ENCODE data around the gene SF3A2.

GRCh38 chr19:2276429-2276986 is 39.9 kb downstream of the SF3A2 start:
- TF ChIP-seq CTCF (IDR thresholded peaks at IDR 0.05; ENCODE audit: poor library complexity, severe bottlenecking) (no peak), TAF1 (IDR thresholded peaks at IDR 0.05; ENCODE audit: low read depth) (no peak), EZH2 (IDR thresholded peaks at IDR 0.05; ENCODE audit: borderline replicate concordance, insufficient read depth, low read length, poor library complexity, severe bottlenecking) (no peak), SMC3 (conservative IDR thresholded peaks at IDR 0.05; ENCODE audit: poor library complexity) (no peak), POLR2AphosphoS5 (IDR thresholded peaks at IDR 0.05) (no peak), MXI1 (conservative IDR thresholded peaks at IDR 0.05; ENCODE audit: poor library complexity, severe bottlenecking) (no peak), EP300 (conservative IDR thresholded peaks at IDR 0.05; ENCODE audit: poor library complexity, severe bottlenecking) (no peak), RAD21 (conservative IDR thresholded peaks at IDR 0.05) (no peak)
- TF ChIP-seq, protein P1, sequence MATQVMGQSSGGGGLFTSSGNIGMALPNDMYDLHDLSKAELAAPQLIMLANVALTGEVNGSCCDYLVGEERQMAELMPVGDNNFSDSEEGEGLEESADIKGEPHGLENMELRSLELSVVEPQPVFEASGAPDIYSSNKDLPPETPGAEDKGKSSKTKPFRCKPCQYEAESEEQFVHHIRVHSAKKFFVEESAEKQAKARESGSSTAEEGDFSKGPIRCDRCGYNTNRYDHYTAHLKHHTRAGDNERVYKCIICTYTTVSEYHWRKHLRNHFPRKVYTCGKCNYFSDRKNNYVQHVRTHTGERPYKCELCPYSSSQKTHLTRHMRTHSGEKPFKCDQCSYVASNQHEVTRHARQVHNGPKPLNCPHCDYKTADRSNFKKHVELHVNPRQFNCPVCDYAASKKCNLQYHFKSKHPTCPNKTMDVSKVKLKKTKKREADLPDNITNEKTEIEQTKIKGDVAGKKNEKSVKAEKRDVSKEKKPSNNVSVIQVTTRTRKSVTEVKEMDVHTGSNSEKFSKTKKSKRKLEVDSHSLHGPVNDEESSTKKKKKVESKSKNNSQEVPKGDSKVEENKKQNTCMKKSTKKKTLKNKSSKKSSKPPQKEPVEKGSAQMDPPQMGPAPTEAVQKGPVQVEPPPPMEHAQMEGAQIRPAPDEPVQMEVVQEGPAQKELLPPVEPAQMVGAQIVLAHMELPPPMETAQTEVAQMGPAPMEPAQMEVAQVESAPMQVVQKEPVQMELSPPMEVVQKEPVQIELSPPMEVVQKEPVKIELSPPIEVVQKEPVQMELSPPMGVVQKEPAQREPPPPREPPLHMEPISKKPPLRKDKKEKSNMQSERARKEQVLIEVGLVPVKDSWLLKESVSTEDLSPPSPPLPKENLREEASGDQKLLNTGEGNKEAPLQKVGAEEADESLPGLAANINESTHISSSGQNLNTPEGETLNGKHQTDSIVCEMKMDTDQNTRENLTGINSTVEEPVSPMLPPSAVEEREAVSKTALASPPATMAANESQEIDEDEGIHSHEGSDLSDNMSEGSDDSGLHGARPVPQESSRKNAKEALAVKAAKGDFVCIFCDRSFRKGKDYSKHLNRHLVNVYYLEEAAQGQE (IDR thresholded peaks at IDR 0.05; ENCODE audit: borderline replicate concordance) = no peak

All from neural cell (in vitro differentiated cells).